Lower leg skin (tissue), 4 donors: ENCODE measurements around the gene OGDH. TPM values are rescaled to one million over a fixed set of nuclear protein-coding genes. Genes with fewer than 3 reads are reported as not detected.
"Not testable (repeated sequence)": the region's sequence is repeated elsewhere in the genome, so short reads cannot be mapped to it uniquely, and the experiment has no call there.

ENCODE experiments used
- DNase-seq, 2 donors: peaks; one replicate each; pipeline ENCODE4 v3.0.0-alpha.2; 2019; ENCODE audit warnings: low spot score in 2 of 2
- H3K4me3 ChIP-seq: fragments of 200-600 bp; sonication (generic); 2 replicates; pipeline ENCODE4 v1.5.1; 2017; ENCODE audit warnings: mild to moderate bottlenecking, low read depth; ENCODE audit not compliant: poor library complexity, severe bottlenecking
- CTCF ChIP-seq, 3 donors: fragments of 450-650 bp; IDR thresholded peaks; one replicate each; pipeline ENCODE4 v1.5.1; 2016; ENCODE audit warnings: antibody characterized with exemption in 3 of 3, mild to moderate bottlenecking in 3 of 3, moderate library complexity in 2 of 3
- POLR2A ChIP-seq, 2 donors: fragments of 450-650 bp; IDR thresholded peaks; one replicate each; pipeline ENCODE4 v1.6.1; 2016 to 2017; ENCODE audit warnings: antibody characterized with exemption in 2 of 2, mild to moderate bottlenecking in 1 of 2, moderate library complexity in 1 of 2
- WGBS, 2 donors: methylation state at CpG; one replicate each; pipeline ENCODE4 v1.1.5; 2018; 5-methylcytosine and 5-hydroxymethylcytosine counted together
- intact Hi-C: fragments of 100-400 bp; cut with DNase I; formaldehyde crosslinking; loops from one replicate; pipeline ENCODE4 v1.15.0; 2023; ENCODE audit warnings: low total_unique reads
- total RNA-seq, 4 donors: library from RNA; depleted of rRNA; stranded (reverse); fragments of >200 nt; gene quantifications; one replicate each; pipeline ENCODE4 v1.1.0, GENCODE V29; 2016

Gene OGDH
- total RNA-seq, 4 donors from 2014 or later = 106 to 152 (median 126) TPM

GRCh38 chr7:44716205-44716604 lies 109.8 kb downstream of the OGDH start:
- intact Hi-C loops = no loop called here
- H3K4me3 ChIP-seq = no peak overlapping the region
- 93 to 95% methylated on average over 3 of the region's 3 CpGs for WGBS, 2 donors
- DNase-seq = no peak
- TF ChIP-seq POLR2A (IDR thresholded peaks at IDR 0.05) (no peak), CTCF (IDR thresholded peaks at IDR 0.05) (no peak)

- 86 to 95% methylated on average over 4 of the region's 4 CpGs for WGBS, 2 donors
- no peak overlapping the region for H3K4me3 ChIP-seq
- no peak for DNase-seq
- TF ChIP-seq CTCF (IDR thresholded peaks at IDR 0.05) = no peak
- no peak for TF ChIP-seq POLR2A (IDR thresholded peaks at IDR 0.05)
- intact Hi-C loops = no loop called here
Observed at GRCh38 chr7:44720301-44720700, 113.9 kb downstream of the OGDH start.

DNA sequence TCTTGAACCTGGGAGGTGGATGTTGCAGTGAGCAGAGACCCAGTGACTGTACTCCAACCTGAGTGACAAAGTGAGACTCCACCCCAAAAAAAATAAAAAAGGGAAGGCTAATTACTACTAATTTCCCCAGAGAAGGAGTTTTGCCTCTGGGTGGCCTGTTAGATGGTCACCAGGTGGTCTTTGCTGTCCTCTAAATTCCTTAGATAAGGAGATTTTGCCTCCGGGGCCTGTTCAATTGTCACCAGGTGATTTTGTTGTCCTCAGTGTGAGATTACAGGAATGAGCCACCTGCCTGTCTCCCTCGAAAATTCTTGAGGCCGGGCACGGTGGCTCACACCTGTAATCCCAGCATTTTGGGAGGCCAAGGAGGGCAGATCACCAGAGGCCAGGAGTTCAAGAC lies 117.8 kb downstream of the OGDH start:
- no peak overlapping the region for H3K4me3 ChIP-seq
- WGBS, 2 donors = 86 to 94% methylated on average over 4 of the region's 4 CpGs
- DNase-seq = no peak
- intact Hi-C loops = no loop called here
- TF ChIP-seq POLR2A (IDR thresholded peaks at IDR 0.05) (no peak), CTCF (IDR thresholded peaks at IDR 0.05) (no peak)

GRCh38 chr7:44726250-44726649 lies 119.8 kb downstream of the OGDH start:
- DNase-seq, H3K4me3 ChIP-seq, intact Hi-C loops: not testable (repeated sequence)
- 70 to 84% methylated on average over 7 of the region's 7 CpGs for WGBS, 2 donors

DNA sequence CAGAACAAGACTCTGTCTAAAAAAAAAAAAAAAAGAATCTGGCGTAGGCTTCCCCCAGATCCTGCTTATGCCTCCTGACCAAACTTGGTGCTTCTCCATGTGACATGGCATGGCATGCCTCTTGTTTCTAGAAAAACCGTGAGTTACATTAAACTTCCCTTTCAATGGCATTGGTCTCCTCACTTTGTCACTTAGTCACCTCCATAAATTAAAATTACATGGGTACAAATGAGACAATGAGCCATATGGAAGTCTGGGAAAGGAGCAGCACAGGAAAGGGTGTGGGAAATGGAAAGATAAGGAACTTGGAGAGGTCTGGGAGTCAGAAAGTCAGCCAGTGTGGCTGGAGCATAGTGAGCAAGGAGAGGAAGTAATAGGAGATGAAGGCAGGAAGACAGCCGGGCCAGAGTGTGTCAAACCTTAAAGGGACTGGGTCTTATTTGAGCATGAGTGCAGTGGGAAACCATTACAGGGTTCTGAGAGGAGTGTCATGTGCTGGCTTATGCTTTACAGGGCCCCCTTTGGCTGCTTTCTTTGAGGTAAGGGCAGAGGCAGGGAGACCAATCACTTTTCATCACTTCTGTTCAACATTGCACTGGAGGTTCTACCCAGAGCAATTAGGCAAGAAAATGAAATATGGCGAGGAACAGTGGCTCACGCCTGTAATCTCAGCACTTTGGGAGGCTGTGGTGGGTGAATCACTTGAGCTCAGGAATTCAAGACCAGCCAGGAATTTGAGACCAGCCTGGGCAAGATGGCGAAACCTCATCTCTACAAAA lies 120.9 kb downstream of the OGDH start:
- TF ChIP-seq CTCF (IDR thresholded peaks at IDR 0.05) (no peak), POLR2A (IDR thresholded peaks at IDR 0.05) (no peak)
- 56 to 67% methylated on average over 6 of the region's 6 CpGs for WGBS, 2 donors
- no peak overlapping the region for H3K4me3 ChIP-seq
- no peak for DNase-seq
- intact Hi-C loops = no loop called here

- TF ChIP-seq POLR2A (IDR thresholded peaks at IDR 0.05) (no peak), CTCF (IDR thresholded peaks at IDR 0.05) (no peak)
- H3K4me3 ChIP-seq = no peak overlapping the region
- DNase-seq = no peak
- intact Hi-C loops = no loop called here
- WGBS, 2 donors = 92 to 96% methylated on average over 1 of the region's 1 CpG
Observed at GRCh38 chr7:44727937-44728262, 121.5 kb downstream of the OGDH start.
